Smooth muscle cell (in vitro differentiated cells): ENCODE measurements around the gene FGF6. TPM values are rescaled to one million over a fixed set of nuclear protein-coding genes. Genes with fewer than 3 reads are reported as not detected.

Source experiments
- DNase-seq: peaks from one replicate; lab custom pipeline; 2025; ENCODE audit not compliant: unreplicated experiment; lab: John Stamatoyannopoulos, UW
- H2AFZ ChIP-seq: fragments of 200-600 bp; sonication (generic); 2 replicates; pipeline ENCODE4 v1.6.0; 2016; ENCODE audit warnings: antibody characterized with exemption, low read depth, mild to moderate bottlenecking
- H3F3A ChIP-seq: fragments of 200-600 bp; sonication (generic); 2 replicates; pipeline ENCODE4 v1.6.0; 2017; ENCODE audit warnings: antibody characterized with exemption, low read depth
- H3K27ac ChIP-seq: fragments of 200-600 bp; sonication (generic); 2 replicates; pipeline ENCODE4 v1.5.1; 2016; ENCODE audit warnings: low read depth, mild to moderate bottlenecking
- H3K27me3 ChIP-seq: fragments of 200-600 bp; sonication (generic); 2 replicates; pipeline ENCODE4 v1.6.1; 2016; ENCODE audit warnings: low read depth, mild to moderate bottlenecking
- H3K36me3 ChIP-seq: fragments of 200-600 bp; sonication (generic); 2 replicates; pipeline ENCODE4 v1.5.1; 2016; ENCODE audit warnings: low read depth
- H3K4me1 ChIP-seq: fragments of 200-600 bp; sonication (generic); 2 replicates; pipeline ENCODE4 v1.5.1; 2016; ENCODE audit warnings: low read depth
- H3K4me2 ChIP-seq: fragments of 200-600 bp; sonication (generic); 2 replicates; pipeline ENCODE4 v1.6.0; 2016; ENCODE audit warnings: mild to moderate bottlenecking
- H3K4me3 ChIP-seq: fragments of 200-600 bp; sonication (generic); 2 replicates; pipeline ENCODE4 v1.5.1; 2016; ENCODE audit warnings: mild to moderate bottlenecking
- H3K79me2 ChIP-seq: fragments of 200-600 bp; sonication (generic); 2 replicates; pipeline ENCODE4 v1.6.0; 2016; ENCODE audit warnings: low read depth, mild to moderate bottlenecking
- H3K9ac ChIP-seq: fragments of 200-600 bp; sonication (generic); 2 replicates; pipeline ENCODE4 v1.6.0; 2016; ENCODE audit warnings: low read depth
- H3K9me3 ChIP-seq: fragments of 200-600 bp; sonication (generic); replicated peaks from 2 replicates; pipeline ENCODE4 v1.5.1; 2016; ENCODE audit warnings: low read depth
- H4K20me1 ChIP-seq: fragments of 200-600 bp; sonication (generic); 2 replicates; pipeline ENCODE4 v1.6.0; 2016; ENCODE audit warnings: low read depth
- WGBS: methylation state at CpG from one replicate; pipeline ENCODE4 v1.1.7; 2016; ENCODE audit warnings: low lambda C conversion rate; 5-methylcytosine and 5-hydroxymethylcytosine counted together
- polyA plus RNA-seq: library from polyadenylated mRNA; unstranded; fragments of >200 nt; fragmentation: Nextera tagmentation; extraction: Ambion mirVana; gene quantifications from 2 replicates; pipeline ENCODE4 v1.2.1, GENCODE V29; 2016
- total RNA-seq: library from RNA; depleted of rRNA; stranded (reverse); fragments of >200 nt; gene quantifications from 2 replicates; pipeline ENCODE4 v1.2.3, GENCODE V29; 2014
- TF ChIP-seq, protein P1 (sequence below): fragments of 200-600 bp; sonication (generic); IDR thresholded peaks from 2 replicates; pipeline ENCODE4 v1.5.1; 2017; ENCODE audit warnings: borderline replicate concordance, mild to moderate bottlenecking, antibody characterized with exemption; ENCODE audit not compliant: insufficient read depth, poor library complexity, severe bottlenecking

The FGF6 gene
- total and polyA plus RNA-seq, 2 experiments from 2014 or later, result not detected

DNA sequence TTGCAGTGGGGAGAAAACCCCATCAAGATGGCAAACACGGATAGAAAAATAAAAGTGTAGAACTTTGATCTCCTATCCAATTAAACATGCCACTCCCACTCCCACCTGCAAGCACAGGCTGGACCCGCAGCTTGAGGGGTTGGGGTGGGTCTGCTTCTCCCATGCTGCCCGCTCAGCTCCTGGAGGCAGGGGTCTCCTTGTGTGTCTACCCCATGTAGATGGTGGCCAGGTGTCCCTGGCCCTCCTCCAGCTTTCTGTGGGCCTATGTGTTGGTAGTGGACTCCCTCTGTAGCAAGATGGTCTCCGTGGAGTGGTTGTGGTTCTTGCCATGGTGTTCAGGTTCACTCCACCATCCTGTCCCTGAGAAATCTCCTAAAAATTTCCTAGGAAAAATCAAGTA, 42.6 kb downstream of the FGF6 start:
- 77% methylated on average over 4 of the region's 4 CpGs for WGBS
- no peak overlapping the region for H3K27ac ChIP-seq
- TF ChIP-seq, protein P1, sequence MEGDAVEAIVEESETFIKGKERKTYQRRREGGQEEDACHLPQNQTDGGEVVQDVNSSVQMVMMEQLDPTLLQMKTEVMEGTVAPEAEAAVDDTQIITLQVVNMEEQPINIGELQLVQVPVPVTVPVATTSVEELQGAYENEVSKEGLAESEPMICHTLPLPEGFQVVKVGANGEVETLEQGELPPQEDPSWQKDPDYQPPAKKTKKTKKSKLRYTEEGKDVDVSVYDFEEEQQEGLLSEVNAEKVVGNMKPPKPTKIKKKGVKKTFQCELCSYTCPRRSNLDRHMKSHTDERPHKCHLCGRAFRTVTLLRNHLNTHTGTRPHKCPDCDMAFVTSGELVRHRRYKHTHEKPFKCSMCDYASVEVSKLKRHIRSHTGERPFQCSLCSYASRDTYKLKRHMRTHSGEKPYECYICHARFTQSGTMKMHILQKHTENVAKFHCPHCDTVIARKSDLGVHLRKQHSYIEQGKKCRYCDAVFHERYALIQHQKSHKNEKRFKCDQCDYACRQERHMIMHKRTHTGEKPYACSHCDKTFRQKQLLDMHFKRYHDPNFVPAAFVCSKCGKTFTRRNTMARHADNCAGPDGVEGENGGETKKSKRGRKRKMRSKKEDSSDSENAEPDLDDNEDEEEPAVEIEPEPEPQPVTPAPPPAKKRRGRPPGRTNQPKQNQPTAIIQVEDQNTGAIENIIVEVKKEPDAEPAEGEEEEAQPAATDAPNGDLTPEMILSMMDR, result no peak

DNA sequence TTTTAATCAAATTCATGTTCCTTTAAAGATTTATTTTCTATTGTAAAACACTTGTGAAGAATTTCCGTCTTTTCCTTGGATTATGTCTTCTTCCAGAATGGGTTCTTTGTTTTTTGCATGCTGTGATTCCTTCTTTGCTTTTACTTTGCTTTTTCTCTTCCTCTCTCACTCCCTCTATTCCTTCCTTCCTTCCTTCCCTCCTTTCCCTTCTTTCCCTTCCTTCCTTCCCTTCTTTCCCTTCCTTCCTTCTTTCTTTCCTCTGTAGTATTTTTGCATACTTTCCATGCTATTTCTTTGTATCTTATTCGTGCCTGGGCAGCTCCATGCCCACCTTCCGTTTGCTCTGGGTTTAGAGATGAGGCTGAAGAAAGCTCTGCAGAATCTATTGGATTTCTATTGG, 44.5 kb downstream of the FGF6 start:
- H3K9me3 ChIP-seq, result no peaks in the 10 kb centered on the region
- DNase-seq, result no peak
- H3K4me3 ChIP-seq, result no peak overlapping the region
- H3K79me2 ChIP-seq, result no peaks in the 10 kb centered on the region
- no peaks in the 10 kb centered on the region for H3K4me1 ChIP-seq
- peaks cover 21% of the 10 kb centered on the region for H3K27me3 ChIP-seq
- H2AFZ ChIP-seq, result no peak overlapping the region
- no peak overlapping the region for H3K9ac ChIP-seq
- WGBS, result 92% methylated on average over 3 of the region's 3 CpGs
- no peak overlapping the region for H3K4me2 ChIP-seq
- TF ChIP-seq, protein P1, result no peak
- no peaks in the 10 kb centered on the region for H3F3A ChIP-seq
- H3K27ac ChIP-seq, result no peak overlapping the region
- no peaks in the 10 kb centered on the region for H3K36me3 ChIP-seq
- H4K20me1 ChIP-seq, result no peaks in the 10 kb centered on the region

More for the DNA sequence above, 42.6 kb downstream of the FGF6 start:
- Histone ChIP-seq H3K27me3 (peaks cover 21% of the 10 kb centered on the region), H3F3A (no peaks in the 10 kb centered on the region), H4K20me1 (no peaks in the 10 kb centered on the region), H3K36me3 (no peaks in the 10 kb centered on the region), H3K4me3 (no peak overlapping the region), H2AFZ (no peak overlapping the region), H3K4me2 (no peak overlapping the region), H3K79me2 (no peaks in the 10 kb centered on the region), H3K4me1 (no peaks in the 10 kb centered on the region), H3K9ac (no peak overlapping the region), H3K9me3 (no peaks in the 10 kb centered on the region)
- no peak for DNase-seq

DNA sequence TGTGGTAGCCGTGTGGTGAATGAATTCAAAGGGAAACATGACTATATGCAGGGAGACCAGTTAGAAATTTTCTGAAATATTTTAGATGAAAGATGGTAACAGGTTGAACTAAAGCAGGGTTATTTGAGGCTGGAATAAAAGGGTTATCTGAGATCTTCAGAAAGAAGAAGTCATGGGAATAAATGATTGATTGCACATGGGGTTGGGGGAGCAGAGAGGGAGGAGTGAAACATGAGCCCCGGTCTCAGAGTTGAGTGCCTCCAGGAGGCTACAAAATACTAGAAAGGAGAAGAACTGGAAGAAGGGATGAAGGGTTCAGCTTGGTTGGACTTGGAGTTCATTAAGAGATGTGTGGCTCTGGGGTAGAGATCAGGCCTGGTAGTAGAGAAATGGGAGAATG, 49.8 kb downstream of the FGF6 start:
- H3K27ac ChIP-seq, result no peak overlapping the region
- H3K27me3 ChIP-seq, result peaks cover 10% of the 10 kb centered on the region
- no peak overlapping the region for H3K9ac ChIP-seq
- no peaks in the 10 kb centered on the region for H4K20me1 ChIP-seq
- no peaks in the 10 kb centered on the region for H3K9me3 ChIP-seq
- WGBS, result 94% methylated on average over 2 of the region's 2 CpGs
- TF ChIP-seq, protein P1, result no peak
- H3K36me3 ChIP-seq, result no peaks in the 10 kb centered on the region
- no peaks in the 10 kb centered on the region for H3F3A ChIP-seq
- H3K4me2 ChIP-seq, result no peak overlapping the region
- DNase-seq, result no peak
- no peak overlapping the region for H3K4me3 ChIP-seq
- no peaks in the 10 kb centered on the region for H3K79me2 ChIP-seq
- H3K4me1 ChIP-seq, result no peaks in the 10 kb centered on the region
- no peak overlapping the region for H2AFZ ChIP-seq

DNA sequence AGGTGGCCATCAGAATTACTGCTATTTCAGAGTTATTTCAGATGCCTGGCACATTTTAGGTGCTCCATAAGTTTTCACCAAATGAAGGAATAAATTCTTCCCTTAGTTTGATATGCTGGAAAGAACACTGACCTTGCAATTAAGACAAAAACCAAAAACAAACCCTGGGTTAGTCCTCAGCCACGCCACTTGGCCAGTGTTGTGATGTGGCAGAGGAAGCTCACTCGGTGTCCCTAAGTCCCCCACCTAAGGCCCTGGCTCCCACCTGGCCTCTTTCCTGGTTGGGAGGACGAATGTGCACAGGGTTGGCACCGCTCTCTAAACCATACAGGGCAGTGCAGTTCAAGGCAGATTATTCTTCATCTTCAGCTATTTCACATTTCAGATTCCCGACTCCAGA, 52.4 kb downstream of the FGF6 start:
- no peak overlapping the region for H3K4me3 ChIP-seq
- no peaks in the 10 kb centered on the region for H3K9me3 ChIP-seq
- no peaks in the 10 kb centered on the region for H3K79me2 ChIP-seq
- no peak overlapping the region for H3K9ac ChIP-seq
- no peaks in the 10 kb centered on the region for H3F3A ChIP-seq
- TF ChIP-seq, protein P1, result no peak
- H3K4me1 ChIP-seq, result no peaks in the 10 kb centered on the region
- no peaks in the 10 kb centered on the region for H3K36me3 ChIP-seq
- no peaks in the 10 kb centered on the region for H4K20me1 ChIP-seq
- no peak overlapping the region for H2AFZ ChIP-seq
- DNase-seq, result no peak
- H3K4me2 ChIP-seq, result no peak overlapping the region
- no peak overlapping the region for H3K27ac ChIP-seq
- no peaks in the 10 kb centered on the region for H3K27me3 ChIP-seq
- WGBS, result 86% methylated on average over 5 of the region's 5 CpGs
